GM12865 (cell line): ENCODE data around the gene LRRD1.
"Not testable (repeated sequence)": the region's sequence is repeated elsewhere in the genome, so short reads cannot be mapped to it uniquely, and the experiment has no call there.

Source experiments
- DNase-seq: peaks from one replicate; pipeline ENCODE4 v3.0.0; 2010; ENCODE audit warnings: low read depth
- H3K4me3 ChIP-seq: 2 replicates; pipeline ENCODE4 v1.5.1; 2011; ENCODE audit warnings: mild to moderate bottlenecking, low read depth, low read length, control low read depth
- TF ChIP-seq, protein P1 (sequence below): IDR thresholded peaks from 2 replicates; pipeline ENCODE4 v1.5.1; 2011; ENCODE audit warnings: low read length, control low read depth, low read depth, inconsistent platforms; ENCODE audit not compliant: insufficient read depth; ENCODE audit errors: missing control alignments

Gene LRRD1

DNA sequence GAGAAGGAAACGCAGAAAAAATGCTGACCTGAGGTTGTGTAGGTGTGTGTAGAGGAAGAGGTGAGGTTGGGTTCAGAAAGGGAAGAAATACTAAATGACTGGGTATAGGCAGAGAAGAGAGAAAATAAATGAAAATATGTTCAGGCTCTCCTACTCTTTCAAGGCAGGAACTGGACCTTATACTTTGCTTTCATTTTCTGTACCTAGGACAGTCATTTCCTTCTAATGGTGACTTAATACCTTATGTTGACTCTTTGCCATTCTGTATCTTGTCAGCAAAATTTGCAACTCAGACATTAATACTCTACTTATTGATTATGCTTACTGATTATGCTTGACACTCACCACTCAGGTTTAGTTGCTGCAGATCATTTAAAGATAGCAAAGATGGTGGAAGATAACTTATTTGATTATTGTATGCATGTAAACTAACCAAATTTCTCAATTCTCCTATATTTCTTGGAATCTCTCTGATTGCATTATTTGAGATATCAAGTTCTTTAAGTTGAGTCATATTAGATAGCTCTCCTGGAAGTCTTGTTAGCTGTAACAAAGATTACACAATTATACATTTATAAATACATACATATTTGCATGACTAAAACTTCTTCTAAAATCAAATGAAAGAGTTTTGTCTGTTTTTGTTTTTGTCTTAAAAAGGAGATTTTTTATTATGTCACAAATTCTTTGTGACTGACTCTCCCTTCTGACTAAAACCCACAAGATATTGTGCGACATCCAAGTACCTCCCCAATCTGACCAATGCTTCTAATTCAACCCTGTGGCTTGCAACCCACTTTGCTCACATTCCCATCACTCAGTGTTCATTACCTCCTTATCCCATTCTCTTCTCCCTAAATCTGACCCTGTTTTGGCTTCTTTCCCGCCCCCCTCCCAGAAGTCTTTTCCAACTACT, 20.0 kb downstream of the LRRD1 start:
- DNase-seq = peak; percentile 7
- TF ChIP-seq, protein P1, sequence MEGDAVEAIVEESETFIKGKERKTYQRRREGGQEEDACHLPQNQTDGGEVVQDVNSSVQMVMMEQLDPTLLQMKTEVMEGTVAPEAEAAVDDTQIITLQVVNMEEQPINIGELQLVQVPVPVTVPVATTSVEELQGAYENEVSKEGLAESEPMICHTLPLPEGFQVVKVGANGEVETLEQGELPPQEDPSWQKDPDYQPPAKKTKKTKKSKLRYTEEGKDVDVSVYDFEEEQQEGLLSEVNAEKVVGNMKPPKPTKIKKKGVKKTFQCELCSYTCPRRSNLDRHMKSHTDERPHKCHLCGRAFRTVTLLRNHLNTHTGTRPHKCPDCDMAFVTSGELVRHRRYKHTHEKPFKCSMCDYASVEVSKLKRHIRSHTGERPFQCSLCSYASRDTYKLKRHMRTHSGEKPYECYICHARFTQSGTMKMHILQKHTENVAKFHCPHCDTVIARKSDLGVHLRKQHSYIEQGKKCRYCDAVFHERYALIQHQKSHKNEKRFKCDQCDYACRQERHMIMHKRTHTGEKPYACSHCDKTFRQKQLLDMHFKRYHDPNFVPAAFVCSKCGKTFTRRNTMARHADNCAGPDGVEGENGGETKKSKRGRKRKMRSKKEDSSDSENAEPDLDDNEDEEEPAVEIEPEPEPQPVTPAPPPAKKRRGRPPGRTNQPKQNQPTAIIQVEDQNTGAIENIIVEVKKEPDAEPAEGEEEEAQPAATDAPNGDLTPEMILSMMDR = no peak
- no peak overlapping the region for H3K4me3 ChIP-seq

DNA sequence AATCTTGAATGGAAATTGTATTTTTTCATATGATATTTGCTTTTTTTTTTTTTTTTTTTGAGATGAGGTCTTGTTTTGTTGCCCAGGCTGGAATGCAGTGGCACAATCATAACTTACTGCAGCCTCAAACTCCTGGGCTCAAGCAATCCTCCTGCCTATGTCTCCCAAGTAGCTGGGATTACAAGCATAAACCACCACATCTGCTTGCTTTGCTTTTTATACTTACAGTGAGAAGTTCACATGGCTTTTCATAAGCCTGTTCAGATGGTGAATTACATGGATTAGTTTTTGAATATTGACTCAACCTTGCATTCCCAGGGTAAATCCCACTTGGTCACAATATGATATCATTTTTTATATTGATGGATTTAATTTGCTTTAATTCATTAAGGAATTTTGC, 22.0 kb downstream of the LRRD1 start:
- TF ChIP-seq, protein P1 = no peak
- DNase-seq = no peak

DNA sequence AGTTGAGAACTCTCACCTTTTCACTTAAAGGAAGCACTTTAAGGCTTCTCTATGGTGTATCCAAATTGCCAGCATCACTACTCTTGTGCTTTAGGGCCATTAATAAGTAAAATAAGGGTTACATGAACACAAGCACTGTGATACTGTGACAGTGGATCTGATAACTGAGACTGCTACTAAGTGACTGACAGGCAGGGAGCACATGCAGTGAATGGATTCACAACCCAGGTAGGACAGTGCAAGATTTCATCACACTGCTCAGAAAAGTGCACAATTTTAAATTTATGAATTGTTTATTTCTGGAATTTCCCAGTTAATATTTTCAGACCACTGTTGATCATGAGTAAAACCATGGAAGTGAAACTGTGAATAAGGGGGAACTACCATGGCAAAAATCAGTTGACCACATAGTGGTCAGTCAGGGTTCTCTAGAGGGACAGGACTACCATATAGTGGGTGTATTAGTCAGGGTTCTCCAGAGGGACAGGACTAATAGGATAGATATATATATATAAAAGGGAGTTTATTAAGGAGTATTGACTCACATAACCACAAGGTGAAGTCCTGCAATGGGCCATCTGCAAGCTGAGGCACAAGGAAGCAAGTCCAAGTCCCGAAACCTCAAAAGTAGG, 23.7 kb downstream of the LRRD1 start:
- no peak for DNase-seq
- H3K4me3 ChIP-seq = no peak overlapping the region
- TF ChIP-seq, protein P1 = no peak

More for the DNA sequence above, 22.0 kb downstream of the LRRD1 start:
- H3K4me3 ChIP-seq = no peak overlapping the region

DNA sequence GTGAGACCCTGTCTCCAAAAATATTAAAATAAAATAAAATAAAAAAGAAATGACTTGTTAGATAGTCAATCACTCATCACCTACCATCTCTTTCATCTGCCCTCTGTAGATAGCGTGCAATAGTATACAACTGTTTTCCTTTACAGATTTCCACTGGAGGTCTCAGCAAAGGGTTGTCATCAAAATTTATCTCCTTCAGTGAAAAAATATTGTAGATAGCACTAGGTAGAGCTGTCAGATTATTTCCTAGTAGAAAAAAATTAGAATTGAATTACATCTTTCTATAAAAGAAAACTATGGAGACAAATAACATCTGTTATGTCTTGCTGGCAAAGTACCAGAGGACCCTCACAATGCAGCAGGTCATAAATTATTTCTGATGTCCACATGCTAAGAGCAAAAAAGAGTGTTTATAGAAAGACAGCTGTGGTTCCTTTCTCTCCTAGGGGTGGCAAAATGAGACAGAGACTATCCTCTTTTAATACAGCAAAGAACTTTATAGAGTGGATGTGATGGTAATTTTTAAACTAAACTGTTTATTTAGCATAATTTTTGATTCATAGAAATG, 28.4 kb downstream of the LRRD1 start:
- H3K4me3 ChIP-seq = no peak overlapping the region
- TF ChIP-seq, protein P1 = no peak
- DNase-seq = no peak

DNA sequence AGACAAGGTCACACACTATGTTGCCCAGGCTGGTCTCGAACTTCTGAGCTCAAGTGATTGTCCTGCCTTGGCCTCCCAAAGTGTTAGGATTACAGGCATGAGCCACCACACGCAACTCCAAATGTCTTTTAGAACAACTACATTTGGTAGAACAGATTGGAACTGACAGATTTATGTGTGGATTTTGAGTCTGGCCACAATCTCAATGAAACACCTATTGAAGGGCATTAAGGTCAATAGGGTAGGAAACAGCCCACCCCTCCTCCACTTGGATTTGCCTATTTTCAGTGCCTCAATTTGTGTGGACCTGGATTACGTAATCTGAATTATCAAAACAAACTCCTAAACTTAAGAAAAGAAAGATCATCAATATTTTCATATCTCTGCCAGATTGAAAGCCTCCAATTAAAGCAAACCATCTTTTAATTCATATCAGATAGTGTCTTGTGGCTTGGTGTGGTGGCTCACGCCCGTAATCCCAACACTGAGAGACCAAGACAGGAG, 29.2 kb downstream of the LRRD1 start:
- no peak for DNase-seq
- H3K4me3 ChIP-seq = no peak overlapping the region
- TF ChIP-seq, protein P1 = no peak

DNA sequence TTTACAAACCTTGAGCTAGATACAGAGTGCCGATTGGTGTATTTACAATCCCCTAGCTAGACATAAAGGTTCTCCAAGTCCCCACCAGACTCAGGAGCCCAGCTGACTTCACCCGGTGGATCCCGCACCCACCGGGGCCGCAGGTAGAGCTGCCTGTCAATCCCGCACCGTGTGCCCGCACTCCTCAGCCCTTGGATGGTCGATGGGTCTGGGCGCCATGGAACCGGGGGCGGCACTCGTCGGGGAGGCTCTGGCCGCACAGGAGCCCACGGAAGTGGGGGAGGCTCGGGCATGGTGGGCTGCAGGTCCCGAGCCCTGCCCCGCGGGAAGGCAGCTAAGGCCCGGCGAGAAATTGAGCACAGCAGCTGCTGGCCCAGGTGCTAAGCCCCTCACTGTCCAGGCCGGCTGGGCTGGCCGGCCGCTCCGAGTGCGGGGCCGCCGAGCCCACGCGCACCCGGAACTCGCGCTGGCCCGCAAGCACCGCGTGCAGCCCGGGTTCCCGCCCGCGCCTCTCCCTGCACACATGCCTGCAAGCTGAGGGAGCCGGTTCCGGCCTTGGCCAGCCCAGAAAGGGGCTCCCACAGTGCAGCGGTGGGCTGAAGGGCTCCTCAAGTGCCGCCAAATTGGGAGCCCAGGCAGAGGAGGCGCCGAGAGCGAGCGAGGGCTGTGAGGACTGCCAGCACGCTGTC, 35.6 kb downstream of the LRRD1 start:
- DNase-seq = not testable (repeated sequence)

DNA sequence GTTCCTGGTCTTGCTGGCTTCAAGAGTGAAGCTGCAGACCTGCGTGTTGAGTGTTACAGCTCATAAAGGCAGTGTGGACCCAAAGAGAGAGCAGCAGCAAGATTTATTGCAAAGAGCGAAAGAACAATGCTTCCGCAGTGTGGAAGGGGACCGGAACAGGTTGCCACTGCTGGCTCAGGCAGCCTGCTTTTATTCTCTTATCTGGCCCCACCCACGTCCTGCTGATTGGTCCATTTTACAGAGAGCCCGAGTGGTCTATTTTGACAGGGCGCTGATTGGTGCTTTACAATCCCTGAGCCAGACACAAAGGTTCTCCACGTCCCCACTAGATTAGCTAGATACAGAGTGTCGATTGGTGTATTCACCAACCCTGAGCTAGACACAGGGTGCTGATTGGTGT, 36.2 kb downstream of the LRRD1 start:
- H3K4me3 ChIP-seq, DNase-seq: not testable (repeated sequence)

More for the DNA sequence above, 35.6 kb downstream of the LRRD1 start:
- H3K4me3 ChIP-seq = not testable (repeated sequence)
